ENCODE data around the gene DPPA2.

GRCh38 chr3:109355625-109356441, 39.5 kb upstream of the DPPA2 start:
- TF ChIP-seq EZH2 (IDR thresholded peaks at IDR 0.05; ENCODE audit: insufficient read depth, poor library complexity, severe bottlenecking) (no peak), EZH2phosphoT487 (IDR thresholded peaks at IDR 0.05; ENCODE audit: insufficient read depth, low read depth) (no peak)
